ENCODE results near the gene ENAM.

ENAM gene

GRCh38 chr4:70619778-70620177 is 8.8 kb upstream of the ENAM start:
- peaks cover 8% of the 10 kb centered on the region for H3K4me1 Mint-ChIP-seq
- no peak overlapping the region for H3K4me3 Mint-ChIP-seq
- H3K36me3 Mint-ChIP-seq (ENCODE audit: low read depth): no peaks in the 10 kb centered on the region
- no peak for TF ChIP-seq CTCF (IDR thresholded peaks at IDR 0.05)
- no peaks in the 10 kb centered on the region for H3K9me3 Mint-ChIP-seq
- peaks cover 2% of the 10 kb centered on the region for H3K27me3 Mint-ChIP-seq (ENCODE audit: low read depth, poor library complexity)
- no peak for DNase-seq
- no peak overlapping the region for H3K27ac Mint-ChIP-seq

- DNase-seq: no peak
These were observed 5.2 kb upstream of the ENAM start for GRCh38 chr4:70623323-70623722.

DNA sequence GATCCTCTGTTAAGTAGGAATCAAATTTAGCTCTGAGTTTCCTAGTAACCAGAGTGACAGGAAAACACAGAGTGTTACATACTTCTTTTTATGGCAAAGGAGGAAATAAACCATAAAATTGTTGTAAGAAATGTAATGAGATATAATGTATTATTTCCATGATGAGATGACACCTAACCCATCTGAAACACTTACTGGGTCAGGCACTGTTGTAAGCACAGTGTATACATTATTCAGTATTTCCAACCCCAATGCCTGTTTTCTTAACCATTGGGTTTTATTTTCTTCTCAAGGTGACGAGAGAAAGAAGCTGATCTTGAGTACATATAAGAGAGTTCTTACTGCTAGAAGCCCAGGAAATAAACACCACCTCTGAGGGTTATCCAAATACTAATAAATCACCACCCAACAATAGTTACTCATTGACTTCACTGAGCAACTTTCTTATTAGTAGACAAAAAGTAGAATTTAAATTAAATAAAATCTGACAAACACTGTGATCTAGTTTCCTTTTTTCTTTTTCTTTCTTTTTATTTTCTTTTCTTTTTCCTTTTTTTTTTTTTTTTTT is 4.2 kb upstream of the ENAM start:
- no peak for TF ChIP-seq CTCF (IDR thresholded peaks at IDR 0.05)
- Mint-ChIP-seq H3K27me3 (ENCODE audit: low read depth, poor library complexity) (no peaks in the 10 kb centered on the region), H3K4me3 (no peak overlapping the region), H3K4me1 (peaks cover 8% of the 10 kb centered on the region), H3K36me3 (ENCODE audit: low read depth) (no peaks in the 10 kb centered on the region), H3K27ac (no peak overlapping the region), H3K9me3 (no peaks in the 10 kb centered on the region)
- DNase-seq: no peak

More at GRCh38 chr4:70623323-70623722, 5.2 kb upstream of the ENAM start:
- Mint-ChIP-seq H3K4me1 (peaks cover 8% of the 10 kb centered on the region), H3K27me3 (ENCODE audit: low read depth, poor library complexity) (no peaks in the 10 kb centered on the region), H3K27ac (no peak overlapping the region), H3K9me3 (no peaks in the 10 kb centered on the region), H3K4me3 (no peak overlapping the region), H3K36me3 (ENCODE audit: low read depth) (no peaks in the 10 kb centered on the region)
- no peak for TF ChIP-seq CTCF (IDR thresholded peaks at IDR 0.05)

- H3K9me3 Mint-ChIP-seq: no peaks in the 10 kb centered on the region
- H3K27me3 Mint-ChIP-seq (ENCODE audit: low read depth, poor library complexity): no peaks in the 10 kb centered on the region
- no peak overlapping the region for H3K4me3 Mint-ChIP-seq
- DNase-seq: no peak
- no peaks in the 10 kb centered on the region for H3K36me3 Mint-ChIP-seq (ENCODE audit: low read depth)
- peaks cover 8% of the 10 kb centered on the region for H3K4me1 Mint-ChIP-seq
- H3K27ac Mint-ChIP-seq: no peak overlapping the region
- TF ChIP-seq CTCF (IDR thresholded peaks at IDR 0.05): no peak
These were observed 924 bp upstream of the ENAM start for GRCh38 chr4:70627620-70628019.

- Mint-ChIP-seq H3K4me1 (no peaks in the 10 kb centered on the region), H3K27me3 (ENCODE audit: low read depth, poor library complexity) (peaks cover 2% of the 10 kb centered on the region), H3K27ac (no peak overlapping the region), H3K4me3 (no peak overlapping the region), H3K36me3 (ENCODE audit: low read depth) (no peaks in the 10 kb centered on the region), H3K9me3 (no peaks in the 10 kb centered on the region)
- no peak for TF ChIP-seq CTCF (IDR thresholded peaks at IDR 0.05)
- DNase-seq: no peak
These were observed 1.0 kb downstream of the ENAM start for GRCh38 chr4:70629469-70630090.

- H3K27ac Mint-ChIP-seq: no peak overlapping the region
- no peak for DNase-seq
- TF ChIP-seq CTCF (IDR thresholded peaks at IDR 0.05): no peak
- no peak overlapping the region for H3K4me3 Mint-ChIP-seq
- peaks cover 2% of the 10 kb centered on the region for H3K27me3 Mint-ChIP-seq (ENCODE audit: low read depth, poor library complexity)
- H3K4me1 Mint-ChIP-seq: no peaks in the 10 kb centered on the region
- H3K36me3 Mint-ChIP-seq (ENCODE audit: low read depth): no peaks in the 10 kb centered on the region
- H3K9me3 Mint-ChIP-seq: no peaks in the 10 kb centered on the region
These were observed 1.6 kb downstream of the ENAM start for GRCh38 chr4:70630162-70630561.

All from nephron progenitor cell (in vitro differentiated cells).